Hepatocyte (in vitro differentiated cells): ENCODE measurements around the gene MTERF4. TPM values are rescaled to one million over a fixed set of nuclear protein-coding genes. Genes with fewer than 3 reads are reported as not detected.

Experiments used
- DNase-seq: peaks from one replicate; pipeline ENCODE4 v3.0.0-alpha.2; 2016; ENCODE audit warnings: low spot score
- H2AFZ ChIP-seq: fragments of 200-600 bp; sonication (generic); 2 replicates; pipeline ENCODE4 v1.6.0; 2016; ENCODE audit warnings: antibody characterized with exemption, mild to moderate bottlenecking
- H3K27ac ChIP-seq: fragments of 200-600 bp; sonication (generic); 2 replicates; pipeline ENCODE4 v1.5.1; 2016; ENCODE audit warnings: mild to moderate bottlenecking
- H3K27me3 ChIP-seq: fragments of 200-600 bp; sonication (generic); 2 replicates; pipeline ENCODE4 v1.6.1; 2016
- H3K36me3 ChIP-seq: fragments of 200-600 bp; sonication (generic); replicated peaks from 2 replicates; pipeline ENCODE4 v1.5.1; 2016; ENCODE audit warnings: low read depth; ENCODE audit not compliant: insufficient read depth
- H3K4me1 ChIP-seq: fragments of 200-600 bp; sonication (generic); 2 replicates; pipeline ENCODE4 v1.5.1; 2016; ENCODE audit warnings: mild to moderate bottlenecking, moderate library complexity; ENCODE audit not compliant: insufficient read depth
- H3K4me2 ChIP-seq: fragments of 200-600 bp; sonication (generic); 2 replicates; pipeline ENCODE4 v1.6.0; 2016
- H3K4me3 ChIP-seq: fragments of 200-600 bp; sonication (generic); 2 replicates; pipeline ENCODE4 v1.5.1; 2016; ENCODE audit warnings: mild to moderate bottlenecking
- H3K79me2 ChIP-seq: fragments of 200-600 bp; sonication (generic); 2 replicates; pipeline ENCODE4 v1.6.0; 2017; ENCODE audit warnings: mild to moderate bottlenecking
- H3K9me2 ChIP-seq: fragments of 200-600 bp; sonication (generic); replicated peaks from 2 replicates; pipeline ENCODE4 v1.6.0; 2017; ENCODE audit warnings: mild to moderate bottlenecking; ENCODE audit not compliant: insufficient read depth
- H3K9me3 ChIP-seq: fragments of 200-600 bp; sonication (generic); 2 replicates; pipeline ENCODE4 v1.5.1; 2016; ENCODE audit warnings: low read depth, mild to moderate bottlenecking
- H4K20me1 ChIP-seq: fragments of 200-600 bp; sonication (generic); 2 replicates; pipeline ENCODE4 v1.6.0; 2016; ENCODE audit warnings: mild to moderate bottlenecking; ENCODE audit not compliant: insufficient read depth, poor library complexity, severe bottlenecking
- EZH2 ChIP-seq: fragments of 200-600 bp; sonication (generic); IDR thresholded peaks from 2 replicates; pipeline ENCODE4 v1.6.1; 2016; ENCODE audit warnings: antibody characterized with exemption, mild to moderate bottlenecking, borderline replicate concordance
- EZH2phosphoT487 ChIP-seq: fragments of 200-600 bp; sonication (generic); IDR thresholded peaks from one replicate; pipeline ENCODE4 v1.6.1; 2018; ENCODE audit warnings: antibody characterized with exemption, mild to moderate bottlenecking, low read depth, moderate library complexity; ENCODE audit not compliant: unreplicated experiment, severe bottlenecking
- WGBS: methylation state at CpG from one replicate; pipeline ENCODE4 v1.1.6; 2016; ENCODE audit warnings: low lambda C conversion rate; ENCODE audit errors: missing lambda C conversion rate; 5-methylcytosine and 5-hydroxymethylcytosine counted together
- polyA plus RNA-seq: library from polyadenylated mRNA; unstranded; fragments of >200 nt; fragmentation: Nextera tagmentation; extraction: Ambion mirVana; gene quantifications from 2 replicates; pipeline ENCODE4 v1.2.1, GENCODE V29; 2016
- total RNA-seq: library from RNA; depleted of rRNA; stranded (reverse); fragments of >200 nt; gene quantifications from 2 replicates; pipeline ENCODE4 v1.2.3, GENCODE V29; 2014
- TF ChIP-seq, protein P1 (sequence below): fragments of 200-600 bp; sonication (generic); IDR thresholded peaks from 2 replicates; pipeline ENCODE4 v1.5.1; 2016; ENCODE audit warnings: antibody characterized with exemption, mild to moderate bottlenecking; ENCODE audit not compliant: poor library complexity

The MTERF4 gene
- total and polyA plus RNA-seq, 2 experiments from 2014 or later: 20.3 to 39.4 TPM

- H3K9me3 ChIP-seq: no peaks in the 10 kb centered on the region
- no peak overlapping the region for H2AFZ ChIP-seq
- H3K27ac ChIP-seq: no peak overlapping the region
- H4K20me1 ChIP-seq: no peaks in the 10 kb centered on the region
- H3K79me2 ChIP-seq: no peaks in the 10 kb centered on the region
- TF ChIP-seq EZH2 (no peak), EZH2phosphoT487 (no peak)
- TF ChIP-seq, protein P1, sequence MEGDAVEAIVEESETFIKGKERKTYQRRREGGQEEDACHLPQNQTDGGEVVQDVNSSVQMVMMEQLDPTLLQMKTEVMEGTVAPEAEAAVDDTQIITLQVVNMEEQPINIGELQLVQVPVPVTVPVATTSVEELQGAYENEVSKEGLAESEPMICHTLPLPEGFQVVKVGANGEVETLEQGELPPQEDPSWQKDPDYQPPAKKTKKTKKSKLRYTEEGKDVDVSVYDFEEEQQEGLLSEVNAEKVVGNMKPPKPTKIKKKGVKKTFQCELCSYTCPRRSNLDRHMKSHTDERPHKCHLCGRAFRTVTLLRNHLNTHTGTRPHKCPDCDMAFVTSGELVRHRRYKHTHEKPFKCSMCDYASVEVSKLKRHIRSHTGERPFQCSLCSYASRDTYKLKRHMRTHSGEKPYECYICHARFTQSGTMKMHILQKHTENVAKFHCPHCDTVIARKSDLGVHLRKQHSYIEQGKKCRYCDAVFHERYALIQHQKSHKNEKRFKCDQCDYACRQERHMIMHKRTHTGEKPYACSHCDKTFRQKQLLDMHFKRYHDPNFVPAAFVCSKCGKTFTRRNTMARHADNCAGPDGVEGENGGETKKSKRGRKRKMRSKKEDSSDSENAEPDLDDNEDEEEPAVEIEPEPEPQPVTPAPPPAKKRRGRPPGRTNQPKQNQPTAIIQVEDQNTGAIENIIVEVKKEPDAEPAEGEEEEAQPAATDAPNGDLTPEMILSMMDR: no peak
- DNase-seq: no peak
- no peaks in the 10 kb centered on the region for H3K4me1 ChIP-seq
- no peaks in the 10 kb centered on the region for H3K27me3 ChIP-seq
- H3K4me3 ChIP-seq: no peak overlapping the region
- no peaks in the 10 kb centered on the region for H3K9me2 ChIP-seq
- H3K4me2 ChIP-seq: no peak overlapping the region
- no peaks in the 10 kb centered on the region for H3K36me3 ChIP-seq
- WGBS: 94% methylated on average over 16 of the region's 16 CpGs
Measured at GRCh38 chr2:241074901-241075540, 27.1 kb downstream of the MTERF4 start.

DNA sequence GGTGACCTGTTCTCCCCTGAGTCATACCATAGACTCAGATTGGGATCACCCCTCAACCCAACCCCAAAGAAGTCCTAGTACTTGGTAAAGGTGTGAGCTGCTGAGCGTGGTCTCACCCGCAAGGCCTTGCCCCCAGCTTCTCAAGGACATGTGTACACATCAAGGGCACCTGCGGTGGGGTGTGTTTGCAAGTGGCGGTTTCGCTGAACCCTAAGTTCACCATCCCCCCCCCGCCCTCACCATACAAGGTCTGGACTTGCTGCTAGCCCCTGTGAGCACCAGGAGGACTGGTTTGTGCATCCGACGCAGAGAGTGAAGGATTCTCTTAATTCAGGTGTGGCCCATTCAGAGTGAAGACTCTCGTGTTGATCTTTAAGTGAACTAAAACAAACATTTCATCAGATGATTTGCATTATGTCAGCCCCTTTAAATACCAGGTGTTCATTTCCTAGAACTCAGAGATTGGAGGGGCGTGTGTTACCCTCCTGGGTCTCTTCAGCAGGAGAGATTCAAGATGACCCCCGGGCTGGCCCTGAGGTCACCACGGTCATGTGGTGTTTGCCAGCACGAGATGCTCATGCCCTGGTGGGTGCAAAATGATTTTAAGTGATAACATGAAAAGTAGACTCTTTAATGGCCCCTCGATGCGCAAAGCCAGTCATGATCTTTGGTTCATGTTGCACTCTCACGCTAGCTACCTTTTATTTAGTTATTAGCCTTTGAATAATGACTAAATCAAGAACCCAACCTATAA, 27.8 kb downstream of the MTERF4 start:
- Histone ChIP-seq H3K27ac (no peak overlapping the region), H2AFZ (no peak overlapping the region), H3K4me1 (no peaks in the 10 kb centered on the region), H4K20me1 (no peaks in the 10 kb centered on the region), H3K9me2 (no peaks in the 10 kb centered on the region), H3K36me3 (no peaks in the 10 kb centered on the region), H3K4me2 (no peak overlapping the region), H3K27me3 (no peaks in the 10 kb centered on the region), H3K79me2 (no peaks in the 10 kb centered on the region), H3K9me3 (no peaks in the 10 kb centered on the region), H3K4me3 (no peak overlapping the region)
- WGBS: 90% methylated on average over 16 of the region's 16 CpGs
- DNase-seq: no peak
- TF ChIP-seq EZH2phosphoT487: no peak
- no peak for TF ChIP-seq EZH2
- TF ChIP-seq, protein P1: no peak

DNA sequence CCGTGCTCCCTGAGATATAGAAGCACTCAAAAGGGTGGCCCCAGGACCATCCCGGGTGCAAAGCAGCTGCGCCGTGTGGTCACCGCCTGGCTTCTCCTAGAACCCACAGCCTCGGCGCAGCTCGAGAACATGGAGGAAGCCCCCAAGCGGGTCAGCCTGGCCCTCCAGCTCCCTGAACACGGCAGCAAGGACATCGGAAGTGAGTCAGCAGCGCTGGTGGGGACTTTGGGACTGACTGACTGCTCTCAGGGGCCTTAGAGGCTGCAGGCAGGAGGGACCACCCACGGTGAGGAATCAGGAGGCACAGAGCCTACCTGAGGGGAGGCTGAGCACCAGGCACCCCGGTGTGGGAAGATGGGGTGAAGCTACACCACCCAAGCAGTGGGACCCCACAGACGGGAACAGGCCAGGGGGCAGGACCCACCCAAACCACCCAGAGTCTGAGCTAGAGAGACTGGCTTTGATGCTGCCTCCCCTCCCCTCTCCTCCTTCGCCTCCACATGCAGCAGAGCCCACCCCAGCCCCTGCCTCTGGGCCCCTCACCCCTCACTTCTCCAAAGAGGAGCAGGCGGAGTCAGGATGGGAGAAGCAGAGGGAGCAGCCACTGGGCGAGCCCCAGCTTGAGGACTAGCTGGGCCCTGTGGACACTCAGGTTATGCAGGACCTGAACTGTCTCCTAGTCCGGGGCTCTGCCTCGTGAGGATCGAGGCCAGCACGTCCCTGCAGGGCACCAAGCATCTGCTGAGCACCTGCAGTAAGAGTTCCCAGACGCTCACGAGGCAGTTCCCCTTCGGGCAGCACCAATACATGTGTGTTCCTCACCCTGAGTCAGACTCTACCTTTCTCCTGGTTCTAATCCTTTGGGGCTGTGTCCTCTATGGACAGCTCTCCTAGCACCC, 28.7 kb downstream of the MTERF4 start:
- DNase-seq: no peak
- WGBS: 84% methylated on average over 24 of the region's 25 CpGs
- H4K20me1 ChIP-seq: no peaks in the 10 kb centered on the region

More for the DNA sequence above, 28.7 kb downstream of the MTERF4 start:
- Histone ChIP-seq H3K27me3 (no peaks in the 10 kb centered on the region), H3K4me2 (no peak overlapping the region), H2AFZ (no peak overlapping the region), H3K9me3 (no peaks in the 10 kb centered on the region), H3K36me3 (no peaks in the 10 kb centered on the region), H3K4me3 (no peak overlapping the region), H3K27ac (no peak overlapping the region), H3K9me2 (no peaks in the 10 kb centered on the region), H3K79me2 (no peaks in the 10 kb centered on the region), H3K4me1 (no peaks in the 10 kb centered on the region)
- TF ChIP-seq, protein P1: no peak
- TF ChIP-seq EZH2phosphoT487: no peak
- no peak for TF ChIP-seq EZH2
